ENCODE measurements around the gene HYKK.
A peak's percentile ranks its signal among the peaks of the same experiment; 100 is the strongest.
"Not testable (repeated sequence)": the region's sequence is repeated elsewhere in the genome, so short reads cannot be mapped to it uniquely, and the experiment has no call there.

Gene HYKK

DNA sequence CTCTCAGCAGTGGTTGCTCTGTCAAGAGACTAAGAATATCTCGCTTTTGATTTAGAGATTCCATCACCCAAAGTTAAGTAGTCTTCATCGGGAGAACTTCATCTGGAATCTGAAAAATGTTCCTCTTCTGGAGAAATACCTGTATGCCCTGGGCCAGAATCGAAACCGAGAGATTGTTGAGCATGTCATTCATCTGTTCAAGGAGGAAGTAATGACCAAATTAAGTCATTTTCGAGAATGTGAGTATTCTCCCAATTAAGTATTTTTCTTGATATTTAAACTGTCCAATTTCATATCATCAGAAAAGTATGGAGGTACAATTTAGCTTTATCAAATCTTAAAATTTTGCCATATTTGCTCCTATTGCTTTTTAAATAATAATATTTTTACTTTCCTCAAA, 19.9 kb downstream of the HYKK start:
- no peaks in the 10 kb centered on the region for H3K27me3 Mint-ChIP-seq
- no peak overlapping the region for H3K27ac Mint-ChIP-seq
- no peaks in the 10 kb centered on the region for H3K4me1 Mint-ChIP-seq
- H3K4me3 Mint-ChIP-seq = no peak overlapping the region
- peaks cover 3% of the 10 kb centered on the region for H3K9me3 Mint-ChIP-seq
- H3K36me3 Mint-ChIP-seq = no peaks in the 10 kb centered on the region
- ATAC-seq = no peak

DNA sequence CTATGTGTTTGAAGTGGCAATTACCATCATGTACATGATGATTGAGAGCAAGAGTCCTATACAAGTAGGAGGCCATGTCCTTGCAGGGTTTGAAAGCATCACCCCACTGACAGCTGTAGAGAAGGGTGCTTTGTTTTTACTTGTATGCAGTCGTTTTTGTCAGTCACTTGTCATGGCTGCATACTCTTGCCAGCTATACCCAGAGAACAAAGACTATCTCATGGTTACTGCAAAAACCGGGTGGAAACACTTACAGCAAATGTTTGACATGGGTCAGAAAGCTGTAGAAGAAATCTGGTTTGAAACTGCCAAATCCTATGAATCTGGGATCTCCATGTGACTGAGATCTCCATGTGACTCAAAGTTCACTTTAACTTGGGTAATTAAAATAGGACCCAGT, 26.0 kb downstream of the HYKK start:
- Mint-ChIP-seq H3K36me3 (no peaks in the 10 kb centered on the region), H3K27me3 (peaks cover 5% of the 10 kb centered on the region), H3K9me3 (no peaks in the 10 kb centered on the region), H3K4me1 (no peaks in the 10 kb centered on the region), H3K4me3 (no peak overlapping the region), H3K27ac (no peak overlapping the region)
- no peak for ATAC-seq

DNA sequence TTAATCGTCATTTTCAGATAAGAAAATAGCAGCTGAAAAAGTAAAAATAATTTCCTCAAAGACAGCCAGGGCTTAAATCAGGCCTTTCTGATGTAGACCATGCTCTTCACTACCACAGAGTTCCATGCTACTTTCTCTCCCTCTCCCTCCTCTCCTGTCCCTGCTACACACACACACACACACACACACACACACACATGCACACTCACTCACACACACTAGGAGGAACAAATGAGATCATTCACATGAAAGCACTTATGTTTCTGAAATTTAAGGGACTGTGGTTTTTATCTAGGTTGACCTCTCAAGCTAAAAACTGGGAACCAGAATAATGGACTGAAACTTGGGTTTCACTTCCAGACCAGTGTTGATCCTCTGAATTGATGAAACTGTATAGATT, 28.8 kb downstream of the HYKK start:
- peaks cover 5% of the 10 kb centered on the region for H3K27me3 Mint-ChIP-seq
- no peaks in the 10 kb centered on the region for H3K9me3 Mint-ChIP-seq
- no peak overlapping the region for H3K27ac Mint-ChIP-seq
- H3K4me1 Mint-ChIP-seq = peaks cover under 1% of the 10 kb centered on the region
- no peak for ATAC-seq
- peaks cover under 1% of the 10 kb centered on the region for H3K36me3 Mint-ChIP-seq
- no peak overlapping the region for H3K4me3 Mint-ChIP-seq

DNA sequence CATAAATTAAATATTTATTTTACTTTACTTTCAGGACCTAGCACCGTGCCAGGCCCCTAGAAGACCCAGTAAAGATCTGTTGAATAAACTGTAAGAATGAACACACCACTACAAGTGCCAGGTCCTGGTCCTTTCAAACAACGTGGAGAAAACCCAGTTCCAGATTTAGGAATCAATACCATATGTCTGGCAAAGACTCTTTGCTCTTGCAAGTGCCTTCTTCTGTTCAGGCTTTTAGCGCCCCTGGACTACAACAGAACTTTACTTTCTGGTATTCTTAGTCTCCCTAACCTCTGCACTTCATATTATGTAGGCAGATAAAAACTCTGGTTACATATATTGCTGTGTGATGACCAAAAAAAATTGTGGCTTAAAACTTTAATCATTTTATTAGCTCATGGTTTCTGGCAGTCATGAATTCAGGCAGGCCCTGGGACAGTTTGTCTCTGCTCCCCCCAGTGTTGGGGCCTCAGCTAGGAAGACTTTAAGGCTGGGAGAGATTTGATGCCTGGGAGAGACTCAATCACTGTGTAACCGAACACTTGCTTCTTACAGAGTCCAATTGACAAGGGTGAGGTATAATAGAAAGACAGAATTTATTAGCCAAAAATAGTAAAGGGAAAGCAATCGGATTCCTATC, 30.0 kb downstream of the HYKK start:
- no peak overlapping the region for H3K27ac Mint-ChIP-seq
- peaks cover 5% of the 10 kb centered on the region for H3K27me3 Mint-ChIP-seq
- H3K9me3 Mint-ChIP-seq = no peaks in the 10 kb centered on the region

DNA sequence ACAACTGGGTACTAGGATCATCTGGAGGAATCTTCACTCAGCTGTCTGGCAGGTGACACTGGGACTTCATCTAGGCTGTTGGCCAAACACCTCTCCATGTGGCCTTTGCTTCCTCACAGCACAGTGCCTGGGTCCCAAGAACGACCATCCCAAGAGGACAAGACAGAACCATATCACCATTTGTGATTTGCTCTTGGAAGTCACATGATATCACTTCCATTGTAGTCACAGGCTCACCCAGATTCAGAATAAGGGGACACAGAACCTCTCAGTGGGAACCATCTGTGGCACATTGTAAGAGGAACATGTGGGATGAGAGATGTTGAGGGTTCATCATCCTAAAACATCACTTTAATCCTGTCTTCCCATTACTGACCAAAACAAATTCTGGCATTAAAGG, 31.0 kb downstream of the HYKK start:
- H3K27ac Mint-ChIP-seq = no peak overlapping the region
- peaks cover 16% of the 10 kb centered on the region for H3K36me3 Mint-ChIP-seq
- H3K9me3 Mint-ChIP-seq = no peaks in the 10 kb centered on the region
- no peak for ATAC-seq
- H3K4me3 Mint-ChIP-seq = no peak overlapping the region
- peaks cover 5% of the 10 kb centered on the region for H3K27me3 Mint-ChIP-seq
- H3K4me1 Mint-ChIP-seq = peaks cover 18% of the 10 kb centered on the region

More for the DNA sequence above, 30.0 kb downstream of the HYKK start:
- Mint-ChIP-seq H3K4me1 (peaks cover 13% of the 10 kb centered on the region), H3K36me3 (peaks cover 11% of the 10 kb centered on the region), H3K4me3 (no peak overlapping the region)
- ATAC-seq = no peak

DNA sequence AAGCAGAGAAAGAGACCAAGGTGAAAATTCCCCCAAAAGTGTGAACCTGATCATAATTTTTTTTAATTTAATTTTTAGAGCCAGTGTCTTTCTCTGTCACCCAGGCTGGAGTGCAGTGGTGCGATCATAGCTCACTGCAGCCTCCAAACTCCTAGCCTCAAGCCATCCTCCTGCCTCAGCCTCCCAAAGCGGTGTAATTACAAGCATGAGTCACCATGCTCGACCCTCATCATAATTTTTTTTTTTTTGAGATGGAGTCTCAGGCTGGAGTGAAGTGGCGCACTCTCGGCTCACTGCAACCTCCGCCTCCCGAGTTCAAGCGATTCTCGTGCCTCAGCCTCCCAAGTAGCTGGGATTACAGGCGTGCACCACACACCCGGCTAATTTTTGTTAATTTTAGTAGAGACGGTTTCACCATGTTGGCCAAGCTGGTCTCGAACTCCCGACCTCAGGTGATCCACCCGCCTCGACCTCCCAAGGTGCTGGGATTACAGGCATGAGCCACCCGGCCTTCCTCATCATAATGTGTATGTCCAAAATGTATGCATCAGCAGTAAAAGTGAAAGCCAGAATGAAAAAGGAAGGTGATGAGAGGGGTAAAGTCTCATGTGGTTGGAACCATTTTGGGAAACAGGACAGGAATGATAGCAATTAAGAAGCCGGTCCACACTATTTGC, 32.2 kb downstream of the HYKK start:
- not testable (repeated sequence) for H3K9me3 Mint-ChIP-seq, H3K27me3 Mint-ChIP-seq, ATAC-seq
- Mint-ChIP-seq H3K27ac (peak overlapping the region; percentile 95), H3K4me1 (peaks cover 18% of the 10 kb centered on the region), H3K4me3 (peak overlapping the region; percentile 85), H3K36me3 (peaks cover 16% of the 10 kb centered on the region)

DNA sequence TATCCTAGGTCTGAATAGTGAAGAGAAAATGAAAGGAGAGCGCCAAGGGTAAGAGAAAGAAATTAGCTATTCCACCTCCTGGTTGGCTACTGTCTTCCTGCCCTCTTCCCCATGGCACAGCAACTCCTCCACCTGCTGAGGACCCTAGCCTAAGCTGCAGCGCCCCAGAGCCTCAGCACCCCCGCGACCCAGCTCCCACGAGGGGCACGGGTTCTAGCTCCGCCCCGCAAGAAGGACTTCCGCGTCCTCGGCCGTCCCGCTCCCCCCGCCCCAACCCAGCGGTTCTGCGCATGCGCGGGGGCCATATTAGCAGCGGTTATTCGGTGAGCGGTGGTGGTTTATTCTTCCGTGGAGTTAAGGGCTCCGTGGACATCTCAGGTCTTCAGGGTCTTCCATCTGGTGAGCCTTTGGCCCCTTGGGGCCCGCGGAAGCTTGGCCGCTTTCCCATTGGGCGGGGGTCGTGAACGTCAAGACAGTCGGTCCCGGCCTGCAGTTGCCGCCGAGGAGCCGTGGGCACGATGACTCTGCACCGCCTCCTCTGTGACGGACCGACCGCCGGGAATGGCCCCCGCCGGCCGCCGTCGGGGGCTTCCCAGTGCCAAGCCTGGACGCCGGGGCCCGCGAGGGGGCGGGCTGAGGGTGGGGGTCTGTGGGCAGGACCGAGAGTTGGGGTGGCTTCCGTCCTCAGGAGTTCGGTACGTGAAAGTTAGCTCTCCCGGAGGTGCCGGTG, 32.9 kb downstream of the HYKK start, which contains the start of gene PSMA4:
Gene PSMA4, plus strand, starts transcription at position 304 of the 730 bp plus-strand sequence. CDS start 1,484 bp downstream, outside the sequence.
- H3K27me3 Mint-ChIP-seq = peaks cover 3% of the 10 kb centered on the region
- H3K9me3 Mint-ChIP-seq = no peaks in the 10 kb centered on the region
- H3K36me3 Mint-ChIP-seq = peaks cover 16% of the 10 kb centered on the region
- H3K4me3 Mint-ChIP-seq = peak within 1 kb of the TSS; percentile 85
- peak within 1 kb of the TSS; percentile 95 for H3K27ac Mint-ChIP-seq
- H3K4me1 Mint-ChIP-seq = peaks cover 18% of the 10 kb centered on the region
- ATAC-seq = peak; percentile 95

DNA sequence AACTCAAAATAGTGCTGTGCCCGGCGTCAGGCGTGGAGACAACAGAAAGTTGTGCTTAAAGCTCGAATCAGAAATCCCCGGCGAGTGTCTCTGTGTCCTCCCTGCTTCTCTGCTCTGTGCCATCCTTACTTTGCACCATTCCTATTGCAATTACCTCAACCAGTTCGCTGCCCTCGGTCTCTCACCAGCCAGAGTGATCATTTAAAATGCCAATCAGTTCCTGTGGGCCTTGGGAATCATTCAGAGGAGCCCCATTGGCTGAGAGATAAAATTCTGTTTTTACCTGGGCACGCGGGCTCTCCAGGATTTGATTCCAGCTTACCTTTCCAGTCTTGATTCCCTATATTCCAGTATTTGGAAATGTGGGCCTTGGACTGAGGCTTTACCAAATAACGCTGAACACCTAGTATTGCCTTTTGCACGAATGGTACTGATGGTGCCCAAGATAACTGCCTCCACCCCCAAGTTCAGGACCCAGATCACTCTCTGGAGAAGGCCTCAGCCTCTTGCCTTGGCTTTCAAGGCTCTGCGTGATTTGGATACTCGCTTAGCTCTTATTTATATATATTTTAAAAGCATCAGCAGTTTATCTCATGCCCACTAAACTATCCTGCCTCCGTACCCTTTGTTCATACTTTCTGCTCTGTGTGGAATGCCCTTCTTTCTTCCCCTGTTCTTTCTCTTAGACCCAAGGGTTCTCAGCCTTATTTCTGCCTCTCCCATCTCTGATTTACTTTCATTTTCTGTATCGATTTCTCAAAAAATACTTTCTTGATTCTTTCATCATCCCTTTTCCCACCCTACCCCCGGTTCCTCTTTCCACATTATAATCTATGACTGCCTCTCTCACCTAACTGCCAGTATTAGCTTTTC, 33.7 kb downstream of the HYKK start:
- peaks cover 22% of the 10 kb centered on the region for H3K36me3 Mint-ChIP-seq

DNA sequence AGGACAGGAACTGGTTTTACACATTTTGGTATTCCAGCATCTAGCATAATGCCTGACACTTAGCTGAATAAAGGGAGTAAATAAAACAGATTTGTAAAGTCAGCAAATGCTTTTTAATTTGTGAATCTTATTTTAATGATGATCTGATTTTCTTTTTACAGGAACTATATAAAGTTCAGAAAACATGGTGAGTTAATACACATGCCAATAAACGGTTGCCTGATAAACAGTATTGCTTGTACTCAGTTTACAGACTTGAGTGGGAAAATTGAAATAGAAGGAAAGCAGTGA, 34.3 kb downstream of the HYKK start:
- Mint-ChIP-seq H3K4me1 (peaks cover 18% of the 10 kb centered on the region), H3K9me3 (no peaks in the 10 kb centered on the region), H3K27me3 (no peaks in the 10 kb centered on the region), H3K27ac (peak overlapping the region; percentile 95), H3K4me3 (peak overlapping the region; percentile 85), H3K36me3 (peaks cover 28% of the 10 kb centered on the region)
- no peak for ATAC-seq

More for the DNA sequence above, 33.7 kb downstream of the HYKK start:
- peaks cover 18% of the 10 kb centered on the region for H3K4me1 Mint-ChIP-seq
- no peaks in the 10 kb centered on the region for H3K9me3 Mint-ChIP-seq
- H3K27me3 Mint-ChIP-seq = no peaks in the 10 kb centered on the region
- peak overlapping the region; percentile 95 for H3K27ac Mint-ChIP-seq
- ATAC-seq = no peak
- H3K4me3 Mint-ChIP-seq = peak overlapping the region; percentile 85

DNA sequence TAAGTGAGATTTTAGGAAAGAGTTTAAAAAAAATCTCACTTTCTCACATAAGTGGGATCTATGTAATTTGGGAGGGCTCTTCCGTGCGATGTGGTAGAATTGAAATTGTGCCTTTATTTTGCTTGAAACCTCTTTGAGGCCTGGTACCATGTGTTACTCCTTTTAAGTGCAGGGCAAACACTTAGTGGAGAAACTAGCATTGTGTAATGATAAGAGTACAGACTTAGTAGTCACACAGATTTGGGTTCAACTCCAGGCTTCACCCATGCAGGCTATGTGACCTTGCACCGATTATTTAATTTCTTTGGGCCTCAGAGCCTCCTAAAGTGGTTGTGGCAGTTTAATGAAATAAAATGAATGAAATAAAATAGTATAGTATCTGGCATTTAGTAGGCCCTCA, 35.3 kb downstream of the HYKK start:
- Mint-ChIP-seq H3K27me3 (no peaks in the 10 kb centered on the region), H3K27ac (no peak overlapping the region), H3K4me3 (peak overlapping the region; percentile 9), H3K36me3 (peaks cover 30% of the 10 kb centered on the region), H3K9me3 (no peaks in the 10 kb centered on the region), H3K4me1 (peaks cover 18% of the 10 kb centered on the region)
- ATAC-seq = no peak

DNA sequence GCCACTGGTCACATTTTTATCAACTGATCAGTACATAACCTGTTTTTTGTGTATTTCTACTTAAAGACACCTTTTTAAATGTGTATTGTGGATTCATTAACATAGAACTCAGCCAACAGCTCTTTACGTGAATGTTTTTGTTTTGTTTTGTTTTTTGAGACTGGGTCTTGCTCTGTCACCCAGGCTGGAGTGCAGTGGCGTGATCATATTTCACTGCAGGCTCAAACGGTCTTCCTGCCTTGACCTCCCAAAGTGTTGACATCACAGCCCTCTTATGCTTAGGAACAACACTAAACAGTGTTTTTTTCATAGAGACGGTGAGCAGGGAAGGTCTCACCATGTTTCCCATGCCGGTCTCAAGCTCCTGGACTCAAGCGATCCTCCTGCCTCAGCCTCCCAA, 42.8 kb downstream of the HYKK start:
- no peak for ATAC-seq
- Mint-ChIP-seq H3K9me3 (no peaks in the 10 kb centered on the region), H3K27ac (no peak overlapping the region), H3K4me1 (no peaks in the 10 kb centered on the region), H3K4me3 (no peak overlapping the region), H3K27me3 (no peaks in the 10 kb centered on the region), H3K36me3 (peaks cover 35% of the 10 kb centered on the region)

DNA sequence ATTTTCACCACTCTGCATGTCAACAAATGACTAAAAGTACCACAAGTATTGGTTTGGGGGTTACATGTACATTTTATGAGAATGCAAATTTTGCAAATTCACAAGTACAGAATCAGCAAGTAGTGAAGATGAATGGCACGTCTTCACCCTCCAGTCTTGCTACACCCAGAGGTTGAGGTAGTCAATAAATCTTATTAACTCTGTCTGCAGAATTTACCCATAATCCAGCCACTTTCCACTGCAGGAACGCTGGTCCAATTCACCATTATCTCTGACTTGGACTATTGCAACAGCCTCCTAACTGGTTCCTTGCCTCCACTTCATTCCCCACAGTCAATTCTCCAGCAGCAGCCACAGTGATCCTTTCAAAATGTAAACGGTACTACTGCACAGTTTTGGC, 43.4 kb downstream of the HYKK start:
- no peak for ATAC-seq
- no peak overlapping the region for H3K27ac Mint-ChIP-seq
- no peaks in the 10 kb centered on the region for H3K27me3 Mint-ChIP-seq
- H3K4me3 Mint-ChIP-seq = no peak overlapping the region
- peaks cover 32% of the 10 kb centered on the region for H3K36me3 Mint-ChIP-seq
- no peaks in the 10 kb centered on the region for H3K4me1 Mint-ChIP-seq
- no peaks in the 10 kb centered on the region for H3K9me3 Mint-ChIP-seq

DNA sequence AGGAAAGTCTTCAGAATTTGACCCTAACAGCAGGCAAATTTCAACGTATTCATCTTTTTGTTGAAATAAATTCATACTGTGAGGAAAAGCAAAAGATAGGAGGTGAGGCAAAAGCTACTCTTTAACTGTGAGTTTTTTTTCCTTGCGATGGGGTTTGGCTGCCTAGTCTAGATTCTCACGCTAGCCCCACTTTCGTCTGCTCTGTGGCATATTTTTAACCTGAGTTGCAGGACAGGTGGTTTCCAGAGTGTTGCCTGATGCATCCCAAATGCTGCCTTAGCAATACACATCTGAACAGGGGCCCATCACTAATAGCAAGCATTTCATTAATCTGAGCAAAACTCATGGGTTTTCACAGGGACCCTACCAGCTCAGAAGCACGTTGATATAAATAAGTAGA, 44.5 kb downstream of the HYKK start:
- Mint-ChIP-seq H3K27ac (no peak overlapping the region), H3K27me3 (no peaks in the 10 kb centered on the region), H3K4me3 (no peak overlapping the region), H3K4me1 (no peaks in the 10 kb centered on the region), H3K36me3 (peaks cover 21% of the 10 kb centered on the region), H3K9me3 (no peaks in the 10 kb centered on the region)
- ATAC-seq = no peak

DNA sequence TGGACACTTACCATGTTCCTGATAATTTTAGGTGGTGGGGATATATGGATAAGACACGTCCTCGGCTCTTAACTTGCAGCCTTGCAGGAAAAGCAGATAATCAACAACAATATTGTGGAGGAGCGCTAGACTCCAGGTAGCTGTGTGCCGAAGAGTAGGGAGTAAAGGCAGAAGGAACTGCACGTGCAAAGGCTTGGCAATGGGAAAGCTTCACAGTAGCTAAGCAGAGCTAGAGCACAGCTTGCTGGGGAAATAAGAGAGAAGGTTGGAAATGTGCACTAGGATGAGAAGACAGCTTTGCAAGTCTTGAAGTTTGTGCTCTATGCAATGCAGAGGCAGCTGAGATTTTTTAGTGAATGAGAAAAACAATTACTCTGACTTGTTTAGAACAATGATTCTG, 45.2 kb downstream of the HYKK start:
- H3K9me3 Mint-ChIP-seq = no peaks in the 10 kb centered on the region
- ATAC-seq = no peak
- no peak overlapping the region for H3K27ac Mint-ChIP-seq
- H3K27me3 Mint-ChIP-seq = no peaks in the 10 kb centered on the region
- H3K36me3 Mint-ChIP-seq = peaks cover 21% of the 10 kb centered on the region
- no peaks in the 10 kb centered on the region for H3K4me1 Mint-ChIP-seq
- H3K4me3 Mint-ChIP-seq = no peak overlapping the region

DNA sequence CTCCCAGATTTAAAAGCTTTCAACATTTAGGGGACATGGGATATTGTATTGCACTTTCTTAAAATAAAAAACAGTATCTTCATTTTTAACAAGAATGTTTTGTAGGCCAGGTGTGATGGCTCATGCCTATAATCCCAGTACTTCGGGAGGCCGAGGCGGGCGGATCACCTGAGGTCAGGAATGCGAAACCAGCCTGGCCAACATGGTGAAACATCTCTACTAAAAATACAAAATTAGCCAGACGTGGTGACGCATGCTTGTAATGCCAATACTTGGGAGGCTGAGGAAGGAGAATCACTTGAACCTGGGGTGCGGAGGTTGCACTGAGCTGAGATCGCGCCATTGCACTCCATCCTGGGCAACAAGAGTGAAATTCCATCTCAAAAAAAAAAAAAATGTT, 52.8 kb downstream of the HYKK start:
- ATAC-seq, H3K36me3 Mint-ChIP-seq, H3K4me3 Mint-ChIP-seq, H3K9me3 Mint-ChIP-seq, H3K27ac Mint-ChIP-seq, H3K4me1 Mint-ChIP-seq: not testable (repeated sequence)
- peaks cover 27% of the 10 kb centered on the region for H3K27me3 Mint-ChIP-seq

Data from stimulated activated memory B cell treated with anti-CD40 and anti-IgM and Interleukin-4, amounts not matched to agents 10 μg/mL and 1 μg/mL and 100 μg/mL, for 72 hours (primary cell).